ENCODE results near the gene SOS2. TPM values are rescaled to one million over a fixed set of nuclear protein-coding genes. Genes with fewer than 3 reads are reported as not detected.
"Not testable (repeated sequence)": the region's sequence is repeated elsewhere in the genome, so short reads cannot be mapped to it uniquely, and the experiment has no call there.

The SOS2 gene
- total and polyA plus RNA-seq, 2 of the 4 experiments (the other 2 are of a cell fraction), result 6.3 to 10.9 TPM

DNA sequence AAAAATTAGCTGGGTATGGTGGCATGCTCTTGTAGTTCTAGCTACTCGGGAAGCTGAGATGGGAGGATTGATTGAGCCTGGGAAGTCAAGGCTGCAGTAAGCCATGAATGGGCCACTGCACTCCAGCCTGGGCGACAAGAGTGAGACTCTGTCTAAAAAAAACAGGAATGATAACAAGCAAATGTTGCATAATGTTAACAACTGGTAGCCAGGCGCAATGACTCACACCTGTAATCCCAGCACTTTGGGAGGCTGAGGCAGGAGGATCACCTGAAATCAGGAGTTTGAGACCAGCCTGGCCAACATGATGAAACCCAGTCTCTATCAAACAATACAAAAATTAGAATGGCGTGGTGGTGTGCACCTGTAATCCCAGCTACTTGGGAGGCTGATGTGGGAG lies 64.0 kb downstream of the SOS2 start:
- H3K4ac ChIP-seq (ENCODE audit: low read depth, low read length); H2BK15ac ChIP-seq (ENCODE audit: low read depth, low read length); H3K79me1 ChIP-seq (ENCODE audit: low read depth in 1 of 2, low read length in 2 of 2); H4K91ac ChIP-seq (ENCODE audit: insufficient read depth, low read depth, low read length); H2AK5ac ChIP-seq (ENCODE audit: low read depth, low read length); H2AK9ac ChIP-seq (replicated peaks; ENCODE audit: low read depth, low read length, poor library complexity); BruUV-seq (replicated peaks); H3K36me3 ChIP-seq (ENCODE audit: control insufficient read depth, insufficient read depth, low read length); H3K4me1 ChIP-seq (ENCODE audit: control insufficient read depth, insufficient read depth, low read length); H3K27me3 ChIP-seq (ENCODE audit: control insufficient read depth, insufficient read depth, low read length); H3K9me3 ChIP-seq (ENCODE audit: control insufficient read depth, insufficient read depth, low read length); H4K5ac ChIP-seq (ENCODE audit: low read depth, low read length); H2AFZ ChIP-seq (replicated peaks; ENCODE audit: low read length, poor library complexity); H3K18ac ChIP-seq (ENCODE audit: low read depth, low read length); H2BK20ac ChIP-seq (ENCODE audit: low read depth, low read length); POLR2A ChIA-PET (ENCODE audit: unreplicated experiment); dilution Hi-C loops (cut with HindIII; ENCODE audit: low sequenced_read_pairs, unreplicated experiment); H2BK120ac ChIP-seq (ENCODE audit: low read depth, low read length); H3K4me3 ChIP-seq (ENCODE audit: insufficient read depth, low read depth, low read length); ATAC-seq (ENCODE audit: low read depth); H3K14ac ChIP-seq (replicated peaks; ENCODE audit: low read depth, low read length); H3K56ac ChIP-seq (ENCODE audit: extremely low read depth, insufficient read depth, low read length); H3K23ac ChIP-seq (ENCODE audit: low read depth, low read length); H2BK5ac ChIP-seq (ENCODE audit: low read depth, low read length, poor library complexity, severe bottlenecking); CTCF ChIA-PET; H3K27ac ChIP-seq (ENCODE audit: insufficient read depth, low read length); H3K9me1 ChIP-seq (ENCODE audit: insufficient read depth, low read length); H3K4me2 ChIP-seq (ENCODE audit: low read depth, low read length); in situ Hi-C loops (cut with MboI; ENCODE audit: low sequenced_read_pairs); H3K9ac ChIP-seq (ENCODE audit: low read depth, low read length); DNase-seq; H4K20me1 ChIP-seq (ENCODE audit: insufficient read depth, low read length); H4K8ac ChIP-seq (ENCODE audit: low read depth in 2 of 2, low read length in 2 of 2): not testable (repeated sequence)
- intact Hi-C loops (cut with micrococcal nuclease), result loop anchor here (5.0 kb wide), 1 partner anchor 40 kb away; no protein-coding TSS in a partner anchor
- TF ChIP-seq CEBPB (IDR thresholded peaks at IDR 0.05; ENCODE audit: low read depth, low read length), result 0 out of 2 replicates have a peak, but pooled peaks have one; percentile 28
- 100% methylated on average over 1 of the region's 4 CpGs; no CpG with 5 or more reads in 1 of the 2 experiments for WGBS, 2 experiments (ENCODE audit: extremely low coverage in 2 of 2, insufficient read length in 1 of 2)
